Endothelial cell of umbilical vein (primary cell): Measurements from ENCODE around the gene ZMIZ1. TPM values are rescaled to one million over a fixed set of nuclear protein-coding genes. Genes with fewer than 3 reads are reported as not detected.

ENCODE experiments used
- BruUV-seq: library from RNA; stranded (reverse); fragments of 400-500 nt; replicated peaks from 2 replicates; lab custom pipeline; 2021; lab: Mats Ljungman, UMichigan
- CTCF ChIA-PET: fragments of 300-600, 350-600 bp; sonication (Branson Sonifier 250); formaldehyde crosslinking; loops from one replicate; lab custom pipeline; 2021; ENCODE audit warnings: antibody characterized with exemption, inconsistent platforms; lab: Charles Lee
- POLR2A ChIA-PET: fragments of 300-600, 350-600 bp; sonication (Branson Sonifier 250); formaldehyde crosslinking; loops from one replicate; lab custom pipeline; 2021; ENCODE audit warnings: antibody characterized with exemption, inconsistent platforms; lab: Charles Lee
- DNase-seq: peaks from one replicate; pipeline ENCODE4 v3.0.0-alpha.2; 2011; ENCODE audit warnings: low read depth, low spot score
- FAIRE-seq: peaks from 2 replicates; lab custom pipeline; 2011; peaks lifted over from hg19 to GRCh38; lab: Jason Lieb, UNC
- H2AFZ ChIP-seq: 2 replicates; pipeline ENCODE4 v1.6.0; 2012; ENCODE audit warnings: low read depth, low read length, control low read depth, inconsistent platforms
- H3K27ac ChIP-seq: 2 replicates; pipeline ENCODE4 v1.5.1; 2011; ENCODE audit warnings: low read depth, mild to moderate bottlenecking, control low read depth, low read length, moderate library complexity; ENCODE audit not compliant: insufficient read depth
- H3K27me3 ChIP-seq, 2 experiments: 2 replicates each; pipeline versions ENCODE4 v1.6.0 to v1.6.1; 2011; ENCODE audit warnings: low read length in 2 of 2, mixed read lengths in 1 of 2; ENCODE audit not compliant: control insufficient read depth in 2 of 2, insufficient read depth in 2 of 2
- H3K36me3 ChIP-seq, 2 experiments: 2 replicates in 1 of 2; 3 replicates in 1 of 2; pipeline ENCODE4 v1.5.1; 2011; ENCODE audit warnings: low read length in 2 of 2, mild to moderate bottlenecking in 1 of 2, moderate library complexity in 1 of 2; ENCODE audit not compliant: control insufficient read depth in 2 of 2, insufficient read depth in 2 of 2; ENCODE audit errors: extremely low read depth in 1 of 2
- H3K4me1 ChIP-seq: 3 replicates; pipeline ENCODE4 v1.5.1; 2011; ENCODE audit warnings: mild to moderate bottlenecking, low read length; ENCODE audit not compliant: control insufficient read depth, insufficient read depth; ENCODE audit errors: extremely low read depth
- H3K4me2 ChIP-seq: 2 replicates; pipeline ENCODE4 v1.6.1; 2011; ENCODE audit warnings: low read length, control low read depth, mixed read lengths; ENCODE audit not compliant: insufficient read depth
- H3K4me3 ChIP-seq, 3 experiments: fragments of 200-600 bp in 1 of 3; sonication (generic), shearing (Covaris generic) in 1 of 3; replicated peaks in 1 of 3; 2 replicates each; pipeline ENCODE4 v1.5.1; 2011 to 2016; ENCODE audit warnings: control low read depth in 3 of 3, low read length in 3 of 3, mild to moderate bottlenecking in 2 of 3, inconsistent platforms in 1 of 3, low read depth in 1 of 3, moderate library complexity in 1 of 3; ENCODE audit not compliant: insufficient read depth in 1 of 3
- H3K79me2 ChIP-seq: 2 replicates; pipeline ENCODE4 v1.6.0; 2012; ENCODE audit warnings: low read length, inconsistent platforms; ENCODE audit not compliant: control insufficient read depth, insufficient read depth
- H3K9ac ChIP-seq: replicated peaks from 2 replicates; pipeline ENCODE3; 2011; ENCODE audit warnings: low read length, control low read depth; ENCODE audit not compliant: insufficient read depth; ENCODE audit errors: extremely low read depth
- H3K9me1 ChIP-seq: replicated peaks from 3 replicates; pipeline ENCODE4 v1.6.0; 2011; ENCODE audit warnings: mild to moderate bottlenecking, low read length; ENCODE audit not compliant: control insufficient read depth, insufficient read depth; ENCODE audit errors: extremely low read depth
- H3K9me3 ChIP-seq: replicated peaks from 2 replicates; pipeline ENCODE4 v1.5.1; 2012; ENCODE audit warnings: low read length, inconsistent platforms; ENCODE audit not compliant: control insufficient read depth, insufficient read depth
- H4K20me1 ChIP-seq: replicated peaks from 2 replicates; pipeline ENCODE3; 2011; ENCODE audit warnings: mild to moderate bottlenecking, low read length; ENCODE audit not compliant: control insufficient read depth, insufficient read depth; ENCODE audit errors: extremely low read depth
- EZH2 ChIP-seq: IDR thresholded peaks from 2 replicates; pipeline ENCODE4 v1.6.1; 2012; ENCODE audit warnings: borderline replicate concordance, low read depth, mild to moderate bottlenecking, moderate library complexity, low read length, inconsistent platforms; ENCODE audit not compliant: severe bottlenecking
- FOS ChIP-seq: IDR thresholded peaks from 2 replicates; pipeline ENCODE4 v1.6.1; 2011; ENCODE audit warnings: mild to moderate bottlenecking, low read length, moderate library complexity, borderline replicate concordance; ENCODE audit not compliant: insufficient read depth
- GATA2 ChIP-seq: IDR thresholded peaks from 2 replicates; pipeline ENCODE4 v1.7.0; 2011; ENCODE audit warnings: low read depth, mild to moderate bottlenecking, moderate library complexity, mixed read lengths, low read length; ENCODE audit not compliant: insufficient read length, insufficient read depth
- JUN ChIP-seq: IDR thresholded peaks from 2 replicates; pipeline ENCODE4 v1.6.1; 2011; ENCODE audit warnings: borderline replicate concordance, low read depth; ENCODE audit not compliant: insufficient read length, insufficient read depth
- MYC ChIP-seq: IDR thresholded peaks from one replicate; pipeline ENCODE4 v1.6.1; 2011; ENCODE audit warnings: mild to moderate bottlenecking, low read depth, low read length
- POLR2A ChIP-seq: IDR thresholded peaks from 2 replicates; pipeline ENCODE4 v1.6.1; 2012; ENCODE audit warnings: low read depth, mild to moderate bottlenecking, control low read depth, low read length
- POLR2AphosphoS5 ChIP-seq: IDR thresholded peaks from 2 replicates; pipeline ENCODE4 v1.6.1; 2012; ENCODE audit warnings: low read depth, mild to moderate bottlenecking, control low read depth, low read length, moderate library complexity; ENCODE audit not compliant: insufficient read depth
- dilution Hi-C: fragments of 300-500 bp; cut with MboI; formaldehyde crosslinking; loops from one replicate; pipeline ENCODE4 v1.15.0; 2019; ENCODE audit warnings: low sequenced_read_pairs; ENCODE audit not compliant: extremely low pct_ligation_motif_present
- intact Hi-C: fragments of 100-400 bp; cut with micrococcal nuclease; formaldehyde crosslinking; loops from one replicate; pipeline ENCODE4 v1.10.0; 2022
- polyA plus RNA-seq, 4 experiments: library from polyadenylated mRNA; depleted of rRNA in 3 of 4; stranded (reverse) in 3 of 4; unstranded in 1 of 4; fragments of >200 nt; gene quantifications; 2 replicates each; pipeline versions ENCODE4 v1.2.1 to v1.2.3, GENCODE V29; 2011 to 2012; ENCODE audit warnings: missing spikeins in 1 of 4
- total RNA-seq: library from RNA; stranded (reverse); gene quantifications from 2 replicates; pipeline ENCODE4 v1.2.3, GENCODE V29; 2021
- TF ChIP-seq, protein P1 (sequence below): IDR thresholded peaks from 2 replicates; pipeline ENCODE4 v1.6.1; 2011; ENCODE audit not compliant: insufficient read depth, insufficient read length
- TF ChIP-seq, protein P2 (sequence below), 2 donors: IDR thresholded peaks; 1 replicate in 1 of 2; 2 replicates in 1 of 2; pipeline ENCODE4 v1.5.1; 2011; ENCODE audit warnings: low read length in 2 of 2, mild to moderate bottlenecking in 2 of 2, moderate library complexity in 2 of 2, control low read depth in 1 of 2, inconsistent platforms in 1 of 2, low read depth in 1 of 2; ENCODE audit not compliant: insufficient read depth in 1 of 2; ENCODE audit errors: extremely low read depth in 1 of 2

Gene ZMIZ1
- total and polyA plus RNA-seq, 2 donors (not counting 3 experiments of a cell fraction or from before 2014, with no cell fraction given), result 12.5 to 46.7 TPM

DNA sequence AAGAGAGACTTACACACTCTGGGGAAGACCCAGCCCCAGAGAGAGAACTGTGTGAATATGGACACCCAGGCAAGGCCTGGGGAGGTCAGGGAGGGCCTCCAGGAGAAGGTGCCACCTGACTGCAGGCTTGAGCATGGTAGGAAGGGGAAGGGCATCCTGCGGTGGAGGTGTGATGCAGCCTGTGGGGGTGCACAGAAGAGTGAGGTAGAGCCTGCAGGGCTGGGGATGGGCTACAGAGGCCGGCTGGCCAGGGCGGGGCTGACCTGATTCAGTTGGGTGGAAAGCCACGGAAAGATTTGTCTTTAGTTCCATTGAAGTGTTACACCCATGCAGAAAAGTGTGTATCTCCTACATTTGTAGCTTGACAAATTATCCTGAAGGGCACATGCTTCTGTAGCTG is 47.6 kb downstream of the ZMIZ1 start:
- Histone ChIP-seq H3K4me3 (no peak overlapping the region), H3K9me1 (no peaks in the 10 kb centered on the region), H4K20me1 (no peaks in the 10 kb centered on the region), H3K79me2 (peaks cover 58% of the 10 kb centered on the region), H3K27ac (no peak overlapping the region), H3K9me3 (no peaks in the 10 kb centered on the region), H3K9ac (no peak overlapping the region), H3K4me2 (no peak overlapping the region), H3K36me3 (peaks cover 0 to 15% of the 10 kb centered on the region in 2 experiments), H2AFZ (no peak overlapping the region), H3K4me1 (peaks cover 11% of the 10 kb centered on the region), H3K27me3 (no peaks in the 10 kb centered on the region)
- intact Hi-C loops, result no loop called here
- BruUV-seq, result no TSS peak
- ChIA-PET CTCF (no interaction called here), POLR2A (no interaction called here)
- FAIRE-seq, result no peak
- no peak for DNase-seq
- TF ChIP-seq, protein P1, sequence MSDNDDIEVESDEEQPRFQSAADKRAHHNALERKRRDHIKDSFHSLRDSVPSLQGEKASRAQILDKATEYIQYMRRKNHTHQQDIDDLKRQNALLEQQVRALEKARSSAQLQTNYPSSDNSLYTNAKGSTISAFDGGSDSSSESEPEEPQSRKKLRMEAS, result no peak
- TF ChIP-seq FOS, result no peak
- TF ChIP-seq POLR2A, result no peak
- no peak for TF ChIP-seq EZH2
- TF ChIP-seq JUN, result no peak
- TF ChIP-seq MYC, result no peak
- TF ChIP-seq POLR2AphosphoS5, result no peak
- TF ChIP-seq, protein P2, sequence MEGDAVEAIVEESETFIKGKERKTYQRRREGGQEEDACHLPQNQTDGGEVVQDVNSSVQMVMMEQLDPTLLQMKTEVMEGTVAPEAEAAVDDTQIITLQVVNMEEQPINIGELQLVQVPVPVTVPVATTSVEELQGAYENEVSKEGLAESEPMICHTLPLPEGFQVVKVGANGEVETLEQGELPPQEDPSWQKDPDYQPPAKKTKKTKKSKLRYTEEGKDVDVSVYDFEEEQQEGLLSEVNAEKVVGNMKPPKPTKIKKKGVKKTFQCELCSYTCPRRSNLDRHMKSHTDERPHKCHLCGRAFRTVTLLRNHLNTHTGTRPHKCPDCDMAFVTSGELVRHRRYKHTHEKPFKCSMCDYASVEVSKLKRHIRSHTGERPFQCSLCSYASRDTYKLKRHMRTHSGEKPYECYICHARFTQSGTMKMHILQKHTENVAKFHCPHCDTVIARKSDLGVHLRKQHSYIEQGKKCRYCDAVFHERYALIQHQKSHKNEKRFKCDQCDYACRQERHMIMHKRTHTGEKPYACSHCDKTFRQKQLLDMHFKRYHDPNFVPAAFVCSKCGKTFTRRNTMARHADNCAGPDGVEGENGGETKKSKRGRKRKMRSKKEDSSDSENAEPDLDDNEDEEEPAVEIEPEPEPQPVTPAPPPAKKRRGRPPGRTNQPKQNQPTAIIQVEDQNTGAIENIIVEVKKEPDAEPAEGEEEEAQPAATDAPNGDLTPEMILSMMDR (IDR thresholded peaks at IDR 0.05; ENCODE audit: extremely low read depth in 1 of 2, insufficient read depth in 1 of 2, low read depth in 1 of 2, low read length in 2 of 2), result no peak
- no peak for TF ChIP-seq GATA2
- dilution Hi-C loops, result no loop called here
